ENCODE results near the gene ZBTB38.

Gene ZBTB38

GRCh38 chr3:141403576-141403975, 35.3 kb downstream of the ZBTB38 start:
- peaks cover 13% of the 10 kb centered on the region for H3K79me1 ChIP-seq (ENCODE audit: low read length)
- H3K4me3 ChIP-seq (ENCODE audit: low read depth, low read length): no peak overlapping the region
- no peak overlapping the region for H2BK12ac ChIP-seq (ENCODE audit: low read length)
- no peak overlapping the region for H4K8ac ChIP-seq (ENCODE audit: low read depth, low read length)
- no peak overlapping the region for H2AFZ ChIP-seq (ENCODE audit: insufficient read depth, low read length, poor library complexity)
- H3K9ac ChIP-seq (ENCODE audit: low read length): no peak overlapping the region
- no peak overlapping the region for H2AK5ac ChIP-seq (ENCODE audit: low read length)
- H3K4me2 ChIP-seq (ENCODE audit: low read length): no peak overlapping the region
- H3K27me3 ChIP-seq (ENCODE audit: insufficient read depth, low read length): no peaks in the 10 kb centered on the region
- WGBS (ENCODE audit: extremely low coverage, insufficient coverage, insufficient read length): no CpG with 5 or more reads among the region's 4 CpGs
- no peak overlapping the region for H3K18ac ChIP-seq (ENCODE audit: low read length)
- H3K36me3 ChIP-seq (ENCODE audit: control insufficient read depth in 1 of 2, insufficient read depth in 2 of 2, low read length in 2 of 2): peaks cover 10 to 16% of the 10 kb centered on the region in 2 experiments
- H3K27ac ChIP-seq (ENCODE audit: low read depth, low read length): no peak overlapping the region
- no peak overlapping the region for H3K14ac ChIP-seq (ENCODE audit: low read length)
- no peak overlapping the region for H2BK5ac ChIP-seq (ENCODE audit: low read depth, low read length, poor library complexity)
- H3K4me1 ChIP-seq (ENCODE audit: control insufficient read depth in 1 of 2, insufficient read depth in 2 of 2, low read length in 2 of 2): peaks cover 0 to 2% of the 10 kb centered on the region in 2 experiments
- no peak overlapping the region for H4K91ac ChIP-seq (ENCODE audit: low read depth, low read length)
- no peak for DNase-seq
- H2BK120ac ChIP-seq (ENCODE audit: insufficient read depth, low read length, poor library complexity): no peak overlapping the region
- no peak overlapping the region for H3K23ac ChIP-seq (ENCODE audit: low read length)
- no peak overlapping the region for H4K12ac ChIP-seq (ENCODE audit: low read depth, low read length)
- H3K4ac ChIP-seq (ENCODE audit: low read depth, low read length): no peak overlapping the region
- no peaks in the 10 kb centered on the region for H3K9me3 ChIP-seq (ENCODE audit: insufficient read depth, low read depth, low read length)
- H3K79me2 ChIP-seq (ENCODE audit: control insufficient read depth, insufficient read depth, low read length, poor library complexity): peaks cover 6% of the 10 kb centered on the region

GRCh38 chr3:141405025-141405424, 36.7 kb downstream of the ZBTB38 start:
- no peak overlapping the region for H2AK5ac ChIP-seq (ENCODE audit: low read length)
- peaks cover 7% of the 10 kb centered on the region for H3K79me2 ChIP-seq (ENCODE audit: control insufficient read depth, insufficient read depth, low read length, poor library complexity)
- H4K12ac ChIP-seq (ENCODE audit: low read depth, low read length): no peak overlapping the region
- H4K8ac ChIP-seq (ENCODE audit: low read depth, low read length): no peak overlapping the region
- H2BK12ac ChIP-seq (ENCODE audit: low read length): no peak overlapping the region
- H3K9me3 ChIP-seq (ENCODE audit: insufficient read depth, low read depth, low read length): no peaks in the 10 kb centered on the region
- H3K9ac ChIP-seq (ENCODE audit: low read length): no peak overlapping the region
- no peaks in the 10 kb centered on the region for H3K27me3 ChIP-seq (ENCODE audit: insufficient read depth, low read length)
- H3K14ac ChIP-seq (ENCODE audit: low read length): no peak overlapping the region
- no peak overlapping the region for H3K4ac ChIP-seq (ENCODE audit: low read depth, low read length)
- H3K4me3 ChIP-seq (ENCODE audit: low read depth, low read length): no peak overlapping the region
- no CpG with 5 or more reads among the region's 3 CpGs for WGBS (ENCODE audit: extremely low coverage, insufficient coverage, insufficient read length)
- peaks cover 17% of the 10 kb centered on the region for H3K79me1 ChIP-seq (ENCODE audit: low read length)
- peaks cover 0 to 5% of the 10 kb centered on the region in 2 experiments for H3K4me1 ChIP-seq (ENCODE audit: control insufficient read depth in 1 of 2, insufficient read depth in 2 of 2, low read length in 2 of 2)
- H3K23ac ChIP-seq (ENCODE audit: low read length): no peak overlapping the region
- H4K91ac ChIP-seq (ENCODE audit: low read depth, low read length): no peak overlapping the region
- H3K36me3 ChIP-seq (ENCODE audit: control insufficient read depth in 1 of 2, insufficient read depth in 2 of 2, low read length in 2 of 2): peaks cover 10 to 16% of the 10 kb centered on the region in 2 experiments
- no peak overlapping the region for H2AFZ ChIP-seq (ENCODE audit: insufficient read depth, low read length, poor library complexity)
- DNase-seq: peak in 1 of 2 donors; percentile 79
- H2BK5ac ChIP-seq (ENCODE audit: low read depth, low read length, poor library complexity): no peak overlapping the region
- H3K4me2 ChIP-seq (ENCODE audit: low read length): no peak overlapping the region
- H3K18ac ChIP-seq (ENCODE audit: low read length): no peak overlapping the region
- H3K27ac ChIP-seq (ENCODE audit: low read depth, low read length): no peak overlapping the region
- H2BK120ac ChIP-seq (ENCODE audit: insufficient read depth, low read length, poor library complexity): no peak overlapping the region

- Histone ChIP-seq H4K8ac (ENCODE audit: low read depth, low read length) (no peak overlapping the region), H4K91ac (ENCODE audit: low read depth, low read length) (no peak overlapping the region), H3K79me2 (ENCODE audit: control insufficient read depth, insufficient read depth, low read length, poor library complexity) (peaks cover 9% of the 10 kb centered on the region), H3K27me3 (ENCODE audit: insufficient read depth, low read length) (no peaks in the 10 kb centered on the region), H3K4ac (ENCODE audit: low read depth, low read length) (no peak overlapping the region), H3K9me3 (ENCODE audit: insufficient read depth, low read depth, low read length) (no peaks in the 10 kb centered on the region), H2BK5ac (ENCODE audit: low read depth, low read length, poor library complexity) (no peak overlapping the region), H3K9ac (ENCODE audit: low read length) (no peak overlapping the region), H3K27ac (ENCODE audit: low read depth, low read length) (no peak overlapping the region), H3K23ac (ENCODE audit: low read length) (no peak overlapping the region), H2AFZ (ENCODE audit: insufficient read depth, low read length, poor library complexity) (no peak overlapping the region), H3K18ac (ENCODE audit: low read length) (no peak overlapping the region), H3K4me1 (ENCODE audit: control insufficient read depth in 1 of 2, insufficient read depth in 2 of 2, low read length in 2 of 2) (peaks cover 3 to 9% of the 10 kb centered on the region in 2 experiments), H3K14ac (ENCODE audit: low read length) (no peak overlapping the region), H4K12ac (ENCODE audit: low read depth, low read length) (no peak overlapping the region), H3K79me1 (ENCODE audit: low read length) (peaks cover 19% of the 10 kb centered on the region), H2AK5ac (ENCODE audit: low read length) (no peak overlapping the region), H3K4me2 (ENCODE audit: low read length) (no peak overlapping the region), H2BK12ac (ENCODE audit: low read length) (no peak overlapping the region), H3K36me3 (ENCODE audit: control insufficient read depth in 1 of 2, insufficient read depth in 2 of 2, low read length in 2 of 2) (peaks cover 12 to 16% of the 10 kb centered on the region in 2 experiments), H3K4me3 (ENCODE audit: low read depth, low read length) (no peak overlapping the region), H2BK120ac (ENCODE audit: insufficient read depth, low read length, poor library complexity) (no peak overlapping the region)
- DNase-seq: peak in 1 of 2 donors; percentile 74
- WGBS (ENCODE audit: extremely low coverage, insufficient coverage, insufficient read length): no CpG with 5 or more reads among the region's 4 CpGs
Observed at GRCh38 chr3:141405591-141405990, 37.3 kb downstream of the ZBTB38 start.

DNA sequence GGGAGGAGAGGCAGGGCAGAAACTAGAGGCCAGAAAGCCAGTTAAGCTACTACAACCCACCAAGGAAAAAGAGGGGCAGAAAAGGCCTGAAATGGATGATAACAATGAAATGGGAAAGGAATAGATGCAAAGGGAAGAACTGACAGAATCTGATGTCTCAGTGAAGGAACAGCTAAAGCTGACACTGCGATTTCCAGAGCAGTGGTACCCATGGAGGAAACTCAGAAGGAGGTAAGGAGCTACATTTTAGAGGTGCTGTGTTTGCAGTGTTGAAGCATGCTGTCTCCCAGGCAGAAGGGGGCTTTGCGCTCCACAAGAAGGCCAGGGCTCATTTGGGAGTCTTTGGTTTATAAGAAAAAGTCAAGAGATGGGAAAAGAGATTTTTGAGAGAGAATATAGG, 38.0 kb downstream of the ZBTB38 start:
- H3K79me1 ChIP-seq (ENCODE audit: low read length): peaks cover 19% of the 10 kb centered on the region
- H3K4me3 ChIP-seq (ENCODE audit: low read depth, low read length): no peak overlapping the region
- DNase-seq: no peak
- peaks cover 3 to 9% of the 10 kb centered on the region in 2 experiments for H3K4me1 ChIP-seq (ENCODE audit: control insufficient read depth in 1 of 2, insufficient read depth in 2 of 2, low read length in 2 of 2)
- H4K12ac ChIP-seq (ENCODE audit: low read depth, low read length): no peak overlapping the region
- no peak overlapping the region for H3K14ac ChIP-seq (ENCODE audit: low read length)
- H4K91ac ChIP-seq (ENCODE audit: low read depth, low read length): peak overlapping the region; percentile 7
- H3K18ac ChIP-seq (ENCODE audit: low read length): peak overlapping the region; percentile 19
- peaks cover 12 to 17% of the 10 kb centered on the region in 2 experiments for H3K36me3 ChIP-seq (ENCODE audit: control insufficient read depth in 1 of 2, insufficient read depth in 2 of 2, low read length in 2 of 2)
- no peak overlapping the region for H3K4me2 ChIP-seq (ENCODE audit: low read length)
- no peak overlapping the region for H3K9ac ChIP-seq (ENCODE audit: low read length)
- peak overlapping the region; percentile 14 for H4K8ac ChIP-seq (ENCODE audit: low read depth, low read length)
- no peak overlapping the region for H3K27ac ChIP-seq (ENCODE audit: low read depth, low read length)
- H2BK5ac ChIP-seq (ENCODE audit: low read depth, low read length, poor library complexity): no peak overlapping the region
- no peak overlapping the region for H2AK5ac ChIP-seq (ENCODE audit: low read length)
- peaks cover 9% of the 10 kb centered on the region for H3K79me2 ChIP-seq (ENCODE audit: control insufficient read depth, insufficient read depth, low read length, poor library complexity)
- no peaks in the 10 kb centered on the region for H3K27me3 ChIP-seq (ENCODE audit: insufficient read depth, low read length)
- peak overlapping the region; percentile 4 for H2BK120ac ChIP-seq (ENCODE audit: insufficient read depth, low read length, poor library complexity)
- H2BK12ac ChIP-seq (ENCODE audit: low read length): peak overlapping the region; percentile 10
- H2AFZ ChIP-seq (ENCODE audit: insufficient read depth, low read length, poor library complexity): no peak overlapping the region
- no CpG with 5 or more reads among the region's 2 CpGs for WGBS (ENCODE audit: extremely low coverage, insufficient coverage, insufficient read length)
- H3K9me3 ChIP-seq (ENCODE audit: insufficient read depth, low read depth, low read length): no peaks in the 10 kb centered on the region
- no peak overlapping the region for H3K23ac ChIP-seq (ENCODE audit: low read length)
- no peak overlapping the region for H3K4ac ChIP-seq (ENCODE audit: low read depth, low read length)
